Body of pancreas (tissue), 4 donors: ENCODE results near the gene POLA1.

Source experiments
- CTCF ChIP-seq, 7 experiments: fragments of 450-650 bp in 4 of 7; fragments of 200-600 bp in 3 of 7; sonication (generic) in 3 of 7; IDR thresholded peaks; one replicate each; pipeline ENCODE4 v1.5.1; 2016 to 2019; ENCODE audit warnings: antibody characterized with exemption in 7 of 7
- POLR2A ChIP-seq, 3 donors: fragments of 450-650 bp; IDR thresholded peaks; one replicate each; pipeline ENCODE4 v1.6.1; 2016; ENCODE audit warnings: antibody characterized with exemption in 3 of 3, mild to moderate bottlenecking in 2 of 3

DNA sequence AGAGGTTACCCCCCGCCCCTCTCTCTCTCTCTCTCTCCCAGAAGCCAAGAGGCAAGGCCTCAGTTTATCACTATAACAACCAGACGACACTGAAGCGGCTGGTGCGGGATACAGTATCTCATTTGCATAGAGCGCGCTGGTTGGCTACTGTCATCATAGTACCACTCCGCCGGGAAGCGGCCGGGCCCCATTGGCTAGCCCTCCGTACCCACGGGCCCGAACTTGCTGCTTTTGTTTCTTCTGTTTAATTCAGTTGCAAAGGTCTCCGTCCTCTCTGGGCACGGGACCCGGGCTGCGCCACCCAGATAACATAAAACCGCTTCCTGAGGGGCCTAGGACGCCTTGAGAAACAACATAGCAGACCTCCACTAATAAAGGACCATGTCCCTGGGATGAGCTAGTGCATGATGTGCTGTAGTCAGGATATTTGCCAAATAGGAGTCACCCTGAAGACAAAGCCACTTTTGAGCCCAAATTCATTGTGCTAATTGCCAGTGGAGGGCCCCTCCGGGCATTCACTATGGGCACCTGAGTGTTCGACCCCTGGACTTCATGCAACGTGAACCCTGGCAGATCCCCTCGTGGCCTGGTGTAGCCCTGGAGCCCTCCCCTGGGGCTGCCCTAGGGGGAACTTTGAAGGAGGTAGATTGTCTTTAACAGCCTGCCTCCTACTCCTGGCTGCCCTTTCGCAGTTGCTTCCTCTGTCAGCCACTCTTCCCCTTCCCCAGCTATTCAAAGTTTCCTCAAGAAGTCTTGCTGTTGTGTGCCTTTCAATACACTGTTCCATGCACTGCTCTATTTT is 46.3 kb upstream of the POLA1 start, which contains the start of gene PCYT1B:
- TF ChIP-seq CTCF (IDR thresholded peaks at IDR 0.05), result no peak
- TF ChIP-seq POLR2A (IDR thresholded peaks at IDR 0.05), result no peak
